OCI-LY1 (cell line): ENCODE measurements around the gene RAPGEF5.

Experiments used
- CTCF ChIP-seq: fragments of 200-600 bp; sonication (generic), shearing (Covaris generic); IDR thresholded peaks from 2 replicates; pipeline ENCODE4 v1.5.1; 2017; ENCODE audit warnings: mild to moderate bottlenecking, antibody characterized with exemption, low read length, moderate library complexity, mixed read lengths
- EZH2 ChIP-seq: fragments of 200-600 bp; sonication (generic), shearing (Covaris generic); IDR thresholded peaks from 2 replicates; pipeline ENCODE4 v1.8.0; 2017; ENCODE audit warnings: borderline replicate concordance, mixed run types, mild to moderate bottlenecking, antibody characterized with exemption, low read length, moderate library complexity, mixed read lengths

- no peak for TF ChIP-seq CTCF
- no peak for TF ChIP-seq EZH2
Observed at GRCh38 chr7:22300839-22301238, 56.1 kb downstream of the RAPGEF5 start.
